H9 (cell line): ENCODE results near the gene DSCAM. TPM values are rescaled to one million over a fixed set of nuclear protein-coding genes. Genes with fewer than 3 reads are reported as not detected.

Source experiments
- DNase-seq: peaks from one replicate; pipeline ENCODE4 v3.0.0-alpha.2; 2017
- H2AFZ ChIP-seq: one replicate; pipeline ENCODE4 v1.6.1; 2013; ENCODE audit warnings: mild to moderate bottlenecking, low read length, control low read depth, moderate library complexity
- H2AK5ac ChIP-seq: 2 replicates; pipeline ENCODE4 v1.6.1; 2013; ENCODE audit warnings: low read length, control low read depth, mixed read lengths; ENCODE audit not compliant: insufficient read length
- H2BK120ac ChIP-seq: one replicate; pipeline ENCODE4 v1.6.1; 2013; ENCODE audit warnings: low read depth, mild to moderate bottlenecking, low read length, control low read depth, inconsistent platforms; ENCODE audit not compliant: poor library complexity, severe bottlenecking
- H2BK12ac ChIP-seq: 2 replicates; pipeline ENCODE4 v1.6.1; 2013; ENCODE audit warnings: low read length, control low read depth, mixed read lengths, low read depth; ENCODE audit not compliant: insufficient read length
- H2BK15ac ChIP-seq: 2 replicates; pipeline ENCODE4 v1.6.1; 2013; ENCODE audit warnings: low read depth, low read length, control low read depth
- H2BK20ac ChIP-seq: one replicate; pipeline ENCODE4 v1.6.1; 2013; ENCODE audit warnings: low read depth, mild to moderate bottlenecking, low read length, control low read depth, inconsistent platforms; ENCODE audit not compliant: poor library complexity, severe bottlenecking
- H2BK5ac ChIP-seq: 2 replicates; pipeline ENCODE4 v1.6.1; 2013; ENCODE audit warnings: low read length, control low read depth, mixed read lengths; ENCODE audit not compliant: insufficient read length
- H3K14ac ChIP-seq: 2 replicates; pipeline ENCODE4 v1.6.1; 2013; ENCODE audit warnings: low read length, control low read depth; ENCODE audit not compliant: insufficient read depth
- H3K18ac ChIP-seq: 2 replicates; pipeline ENCODE4 v1.6.1; 2013; ENCODE audit warnings: low read depth, mild to moderate bottlenecking, mixed read lengths, low read length, control low read depth; ENCODE audit not compliant: insufficient read length
- H3K23ac ChIP-seq: 2 replicates; pipeline ENCODE4 v1.6.1; 2013; ENCODE audit warnings: low read length, control low read depth, mixed read lengths, low read depth; ENCODE audit not compliant: insufficient read length
- H3K23me2 ChIP-seq: 2 replicates; pipeline ENCODE4 v1.6.1; 2013; ENCODE audit warnings: low read depth, mild to moderate bottlenecking, mixed read lengths, low read length, control low read depth; ENCODE audit not compliant: insufficient read length, poor library complexity, severe bottlenecking
- H3K27ac ChIP-seq: 2 replicates; pipeline ENCODE4 v1.5.1; 2013; ENCODE audit warnings: low read length, control low read depth, mixed read lengths, low read depth; ENCODE audit not compliant: insufficient read length
- H3K27me3 ChIP-seq: 2 replicates; pipeline ENCODE4 v1.6.1; 2013; ENCODE audit warnings: low read length, control low read depth, inconsistent platforms; ENCODE audit not compliant: insufficient read depth
- H3K4ac ChIP-seq: 2 replicates; pipeline ENCODE4 v1.6.1; 2013; ENCODE audit warnings: low read depth, mild to moderate bottlenecking, control low read depth, inconsistent platforms, low read length, moderate library complexity
- H3K4me1 ChIP-seq: 2 replicates; pipeline ENCODE4 v1.6.1; 2013; ENCODE audit warnings: low read length, control low read depth, inconsistent platforms; ENCODE audit not compliant: insufficient read depth
- H3K4me2 ChIP-seq: 2 replicates; pipeline ENCODE4 v1.6.1; 2013; ENCODE audit warnings: low read length, control low read depth, mixed read lengths; ENCODE audit not compliant: insufficient read length, insufficient read depth
- H3K56ac ChIP-seq: 2 replicates; pipeline ENCODE4 v1.6.1; 2013; ENCODE audit warnings: low read depth, mild to moderate bottlenecking, mixed read lengths, low read length, control low read depth; ENCODE audit not compliant: insufficient read length
- H3K79me1 ChIP-seq: 2 replicates; pipeline ENCODE4 v1.6.1; 2013; ENCODE audit warnings: low read depth, mild to moderate bottlenecking, moderate library complexity, low read length, control low read depth, inconsistent platforms; ENCODE audit not compliant: insufficient read depth, poor library complexity, severe bottlenecking
- H3K79me2 ChIP-seq: 2 replicates; pipeline ENCODE4 v1.6.1; 2013; ENCODE audit warnings: low read length, control low read depth, inconsistent platforms; ENCODE audit not compliant: insufficient read depth
- H3K9ac ChIP-seq: 2 replicates; pipeline ENCODE4 v1.6.1; 2013; ENCODE audit warnings: low read length, control low read depth, mixed read lengths; ENCODE audit not compliant: insufficient read length; ENCODE audit errors: extremely low read depth
- H3K9me3 ChIP-seq: one replicate; pipeline ENCODE4 v1.6.1; 2013; ENCODE audit warnings: low read depth, low read length, inconsistent platforms; ENCODE audit not compliant: control insufficient read depth
- H3T11ph ChIP-seq: one replicate; pipeline ENCODE4 v1.6.1; 2013; ENCODE audit warnings: mild to moderate bottlenecking, low read length, control low read depth, inconsistent platforms
- H4K20me1 ChIP-seq: one replicate; pipeline ENCODE4 v1.6.1; 2013; ENCODE audit not compliant: control insufficient read depth, insufficient read length, insufficient read depth
- H4K5ac ChIP-seq: 2 replicates; pipeline ENCODE4 v1.6.1; 2013; ENCODE audit warnings: low read depth, mild to moderate bottlenecking, mixed read lengths, low read length, control low read depth; ENCODE audit not compliant: insufficient read length
- H4K8ac ChIP-seq: replicated peaks from 2 replicates; pipeline ENCODE4 v1.6.1; 2013; ENCODE audit warnings: low read length, control low read depth, mixed read lengths, low read depth; ENCODE audit not compliant: insufficient read length
- H4K91ac ChIP-seq: 2 replicates; pipeline ENCODE4 v1.6.1; 2013; ENCODE audit warnings: low read depth, mild to moderate bottlenecking, moderate library complexity, mixed read lengths, low read length, control low read depth; ENCODE audit not compliant: insufficient read length
- H3K27ac Mint-ChIP-seq, 3 experiments: 2 replicates in 2 of 3; 3 replicates in 1 of 3; pipeline ENCODE4 v1.8.0; 2020 to 2021; ENCODE audit warnings: mixed read lengths in 3 of 3, mild to moderate bottlenecking in 1 of 3, moderate library complexity in 1 of 3
- H3K27me3 Mint-ChIP-seq: 2 replicates; pipeline ENCODE4 v1.8.0; 2021; ENCODE audit warnings: low read depth, mild to moderate bottlenecking, moderate library complexity, mixed read lengths
- H3K36me3 Mint-ChIP-seq, 3 experiments: 2 replicates in 2 of 3; 3 replicates in 1 of 3; pipeline ENCODE4 v1.8.0; 2020 to 2021; ENCODE audit warnings: low read depth in 3 of 3, mixed read lengths in 3 of 3; ENCODE audit not compliant: insufficient read depth in 1 of 3
- H3K4me1 Mint-ChIP-seq, 2 experiments: 2 replicates each; pipeline ENCODE4 v1.8.0; 2020; ENCODE audit warnings: mixed read lengths in 2 of 2
- H3K4me3 Mint-ChIP-seq, 2 experiments: 2 replicates in 1 of 2; 3 replicates in 1 of 2; pipeline ENCODE4 v1.8.0; 2020 to 2021; ENCODE audit warnings: mild to moderate bottlenecking in 2 of 2, mixed read lengths in 2 of 2, moderate library complexity in 1 of 2
- H3K9me3 Mint-ChIP-seq, 2 experiments: 2 replicates in 1 of 2; 3 replicates in 1 of 2; pipeline ENCODE4 v1.8.0; 2020; ENCODE audit warnings: mild to moderate bottlenecking in 2 of 2, mixed read lengths in 2 of 2, moderate library complexity in 1 of 2
- WGBS: extraction: QIAGEN DNeasy Blood & Tissue Kit; methylation state at CpG from one replicate; pipeline ENCODE4 v1.1.7; 2013; ENCODE audit warnings: missing lambda C conversion rate, low lambda C conversion rate, mixed read lengths; ENCODE audit not compliant: insufficient read length; ENCODE audit errors: extremely low coverage; 5-methylcytosine and 5-hydroxymethylcytosine counted together
- total RNA-seq: library from RNA; stranded (reverse); gene quantifications from 2 replicates; pipeline ENCODE4 v1.2.1, GENCODE V29; 2021
- TF ChIP-seq, protein P1 (sequence below): fragments of 200-600 bp; sonication (generic); conservative IDR thresholded peaks from 3 replicates; pipeline ENCODE4 v1.8.0; 2021; ENCODE audit warnings: antibody characterized with exemption, mild to moderate bottlenecking

Gene DSCAM
- total RNA-seq, 1 experiment from 2014 or later: 0.17 TPM

- no peaks in the 10 kb centered on the region for H3K27me3 ChIP-seq
- H2BK15ac ChIP-seq: no peak overlapping the region
- H3K79me2 ChIP-seq: no peaks in the 10 kb centered on the region
- Mint-ChIP-seq H3K36me3 (no peaks in the 10 kb centered on the region), H3K4me3 (no peak overlapping the region), H3K27me3 (peaks cover 4% of the 10 kb centered on the region), H3K9me3 (peaks cover 3 to 6% of the 10 kb centered on the region in 2 experiments; a peak in 4 of 5 replicates), H3K27ac (no peak overlapping the region), H3K4me1 (peaks cover 6 to 8% of the 10 kb centered on the region in 2 experiments; a peak in 3 of 4 replicates)
- no peak overlapping the region for H2BK5ac ChIP-seq
- H2BK20ac ChIP-seq: no peak overlapping the region
- no peak overlapping the region for H3K23ac ChIP-seq
- no peak overlapping the region for H3K27ac ChIP-seq
- H4K5ac ChIP-seq: no peak overlapping the region
- no CpG with 5 or more reads among the region's 3 CpGs for WGBS
- H4K8ac ChIP-seq: no peak overlapping the region
- TF ChIP-seq, protein P1, sequence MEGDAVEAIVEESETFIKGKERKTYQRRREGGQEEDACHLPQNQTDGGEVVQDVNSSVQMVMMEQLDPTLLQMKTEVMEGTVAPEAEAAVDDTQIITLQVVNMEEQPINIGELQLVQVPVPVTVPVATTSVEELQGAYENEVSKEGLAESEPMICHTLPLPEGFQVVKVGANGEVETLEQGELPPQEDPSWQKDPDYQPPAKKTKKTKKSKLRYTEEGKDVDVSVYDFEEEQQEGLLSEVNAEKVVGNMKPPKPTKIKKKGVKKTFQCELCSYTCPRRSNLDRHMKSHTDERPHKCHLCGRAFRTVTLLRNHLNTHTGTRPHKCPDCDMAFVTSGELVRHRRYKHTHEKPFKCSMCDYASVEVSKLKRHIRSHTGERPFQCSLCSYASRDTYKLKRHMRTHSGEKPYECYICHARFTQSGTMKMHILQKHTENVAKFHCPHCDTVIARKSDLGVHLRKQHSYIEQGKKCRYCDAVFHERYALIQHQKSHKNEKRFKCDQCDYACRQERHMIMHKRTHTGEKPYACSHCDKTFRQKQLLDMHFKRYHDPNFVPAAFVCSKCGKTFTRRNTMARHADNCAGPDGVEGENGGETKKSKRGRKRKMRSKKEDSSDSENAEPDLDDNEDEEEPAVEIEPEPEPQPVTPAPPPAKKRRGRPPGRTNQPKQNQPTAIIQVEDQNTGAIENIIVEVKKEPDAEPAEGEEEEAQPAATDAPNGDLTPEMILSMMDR: no peak
- H4K91ac ChIP-seq: no peak overlapping the region
- H2AK5ac ChIP-seq: no peak overlapping the region
- H2BK120ac ChIP-seq: no peak overlapping the region
- no peak overlapping the region for H3K4me2 ChIP-seq
- H3K9me3 ChIP-seq: no peaks in the 10 kb centered on the region
- H3K9ac ChIP-seq: no peak overlapping the region
- no peaks in the 10 kb centered on the region for H4K20me1 ChIP-seq
- DNase-seq: no peak
- no peak overlapping the region for H3K56ac ChIP-seq
- H3T11ph ChIP-seq: no peak overlapping the region
- H2AFZ ChIP-seq: no peak overlapping the region
- no peak overlapping the region for H3K18ac ChIP-seq
- no peaks in the 10 kb centered on the region for H3K23me2 ChIP-seq
- no peaks in the 10 kb centered on the region for H3K4me1 ChIP-seq
- no peak overlapping the region for H3K14ac ChIP-seq
- no peak overlapping the region for H2BK12ac ChIP-seq
- no peak overlapping the region for H3K4ac ChIP-seq
- no peaks in the 10 kb centered on the region for H3K79me1 ChIP-seq
Observed at GRCh38 chr21:40016234-40016633, 830.7 kb downstream of the DSCAM start.
